IMR-90 (cell line): Measurements from ENCODE around the gene GXYLT2. TPM values are rescaled to one million over a fixed set of nuclear protein-coding genes. Genes with fewer than 3 reads are reported as not detected.

Experiments
- ATAC-seq: fragments of 200-7000 bp; cut with Tn5 transposase; 2 replicates; pipeline ENCODE4 v1.9.1; 2020; ENCODE audit warnings: low read depth, mild to moderate bottlenecking, moderate library complexity
- BruUV-seq: library from RNA; stranded (reverse); fragments of 400-500 nt; replicated peaks from 2 replicates; lab custom pipeline; 2021; lab: Mats Ljungman, UMichigan
- CTCF ChIA-PET: fragments of 300-600 bp; formaldehyde crosslinking; extraction: SDS; loops from one replicate; lab custom pipeline; 2021; ENCODE audit warnings: antibody characterized with exemption; lab: Yijun Ruan, JAX
- POLR2A ChIA-PET: fragments of 300-600 bp; sonication (Branson Sonifier 250); formaldehyde crosslinking; loops from one replicate; lab custom pipeline; 2022; ENCODE audit warnings: antibody characterized with exemption; ENCODE audit not compliant: unreplicated experiment; lab: Charles Lee
- DNase-seq: peaks from one replicate; pipeline ENCODE4 v3.0.0; 2013
- H2AFZ ChIP-seq: replicated peaks from 2 replicates; pipeline ENCODE3; 2013; ENCODE audit warnings: low read length, mild to moderate bottlenecking; ENCODE audit not compliant: poor library complexity
- H2AK5ac ChIP-seq: 2 replicates; pipeline ENCODE4 v1.6.1; 2013; ENCODE audit warnings: low read depth, low read length, inconsistent platforms
- H2AK9ac ChIP-seq: replicated peaks from 2 replicates; pipeline ENCODE3; 2013; ENCODE audit warnings: mild to moderate bottlenecking, low read depth, low read length, moderate library complexity; ENCODE audit not compliant: poor library complexity
- H2BK120ac ChIP-seq: 2 replicates; pipeline ENCODE4 v1.6.1; 2013; ENCODE audit warnings: low read depth, low read length, inconsistent platforms
- H2BK15ac ChIP-seq: 3 replicates; pipeline ENCODE4 v1.6.1; 2013; ENCODE audit warnings: low read depth, low read length, inconsistent platforms
- H2BK20ac ChIP-seq: 2 replicates; pipeline ENCODE4 v1.6.1; 2013; ENCODE audit warnings: low read depth, mild to moderate bottlenecking, inconsistent platforms, low read length, moderate library complexity
- H2BK5ac ChIP-seq: 2 replicates; pipeline ENCODE4 v1.6.1; 2013; ENCODE audit warnings: mild to moderate bottlenecking, low read depth, low read length, inconsistent platforms; ENCODE audit not compliant: poor library complexity, severe bottlenecking
- H3K14ac ChIP-seq: replicated peaks from 2 replicates; pipeline ENCODE4 v1.6.1; 2013; ENCODE audit warnings: low read depth, low read length, inconsistent platforms
- H3K18ac ChIP-seq: 2 replicates; pipeline ENCODE4 v1.6.1; 2013; ENCODE audit warnings: low read depth, low read length, control low read depth
- H3K23ac ChIP-seq: 2 replicates; pipeline ENCODE4 v1.6.1; 2013; ENCODE audit warnings: low read depth, low read length, inconsistent platforms
- H3K27ac ChIP-seq: 2 replicates; pipeline ENCODE4 v1.5.1; 2013; ENCODE audit warnings: mild to moderate bottlenecking, control low read depth, low read length; ENCODE audit not compliant: insufficient read depth
- H3K27me3 ChIP-seq: 2 replicates; pipeline ENCODE4 v1.6.1; 2013; ENCODE audit warnings: low read length; ENCODE audit not compliant: control insufficient read depth, insufficient read depth
- H3K36me3 ChIP-seq: 2 replicates; pipeline ENCODE4 v1.6.1; 2013; ENCODE audit warnings: low read length, mixed read lengths; ENCODE audit not compliant: control insufficient read depth, insufficient read depth
- H3K4ac ChIP-seq: 2 replicates; pipeline ENCODE4 v1.6.1; 2013; ENCODE audit warnings: low read depth, low read length, inconsistent platforms
- H3K4me1 ChIP-seq: 2 replicates; pipeline ENCODE4 v1.6.1; 2013; ENCODE audit warnings: low read length, mixed read lengths; ENCODE audit not compliant: control insufficient read depth, insufficient read depth
- H3K4me2 ChIP-seq: 2 replicates; pipeline ENCODE4 v1.6.1; 2013; ENCODE audit warnings: low read depth, mild to moderate bottlenecking, control low read depth, low read length, moderate library complexity
- H3K4me3 ChIP-seq: 2 replicates; pipeline ENCODE4 v1.5.1; 2013; ENCODE audit warnings: low read depth, mild to moderate bottlenecking, control low read depth, low read length, moderate library complexity; ENCODE audit not compliant: insufficient read depth
- H3K56ac ChIP-seq: 2 replicates; pipeline ENCODE4 v1.6.1; 2013; ENCODE audit warnings: low read length, inconsistent platforms; ENCODE audit not compliant: insufficient read depth; ENCODE audit errors: extremely low read depth
- H3K79me1 ChIP-seq, 2 experiments: 2 replicates each; pipeline ENCODE4 v1.6.1; 2013; ENCODE audit warnings: low read length in 2 of 2, inconsistent platforms in 1 of 2, low read depth in 1 of 2
- H3K9ac ChIP-seq: 2 replicates; pipeline ENCODE4 v1.6.1; 2013; ENCODE audit warnings: low read depth, low read length, control low read depth
- H3K9me1 ChIP-seq: 2 replicates; pipeline ENCODE4 v1.6.1; 2013; ENCODE audit warnings: low read length, inconsistent platforms; ENCODE audit not compliant: insufficient read depth
- H3K9me3 ChIP-seq: 2 replicates; pipeline ENCODE4 v1.6.1; 2013; ENCODE audit warnings: low read length; ENCODE audit not compliant: control insufficient read depth, insufficient read depth
- H4K20me1 ChIP-seq: 2 replicates; pipeline ENCODE4 v1.6.1; 2013; ENCODE audit warnings: low read length, inconsistent platforms; ENCODE audit not compliant: insufficient read depth
- H4K5ac ChIP-seq: 2 replicates; pipeline ENCODE4 v1.6.1; 2013; ENCODE audit warnings: mild to moderate bottlenecking, low read depth, low read length, control low read depth
- H4K8ac ChIP-seq, 2 experiments: 2 replicates each; pipeline ENCODE4 v1.6.1; 2013; ENCODE audit warnings: low read depth in 2 of 2, low read length in 2 of 2, control low read depth in 1 of 2, inconsistent platforms in 1 of 2
- H4K91ac ChIP-seq: 2 replicates; pipeline ENCODE4 v1.6.1; 2013; ENCODE audit warnings: low read depth, low read length, inconsistent platforms; ENCODE audit not compliant: insufficient read depth
- CEBPB ChIP-seq: IDR thresholded peaks from 2 replicates; pipeline ENCODE4 v1.6.1; 2012; ENCODE audit warnings: low read depth, low read length, improper control_type of control experiment
- CTCF ChIP-seq: conservative IDR thresholded peaks from 2 replicates; pipeline ENCODE4 v1.5.1; 2012; ENCODE audit warnings: mild to moderate bottlenecking, low read depth, low read length, improper control_type of control experiment
- MAZ ChIP-seq: IDR thresholded peaks from 2 replicates; pipeline ENCODE4 v1.6.1; 2012; ENCODE audit warnings: low read depth, mild to moderate bottlenecking, low read length, improper control_type of control experiment, moderate library complexity, borderline replicate concordance
- RAD21 ChIP-seq: IDR thresholded peaks from 2 replicates; pipeline ENCODE4 v1.6.1; 2012; ENCODE audit warnings: low read length, improper control_type of control experiment
- WGBS, 2 experiments: methylation state at CpG; one replicate each; pipeline versions ENCODE4 v1.1.5 to v1.1.7; 2013; ENCODE audit warnings: missing lambda C conversion rate in 2 of 2; ENCODE audit not compliant: insufficient read length in 1 of 2; ENCODE audit errors: extremely low coverage in 2 of 2; 5-methylcytosine and 5-hydroxymethylcytosine counted together
- dilution Hi-C: fragments of 300-500 bp; cut with HindIII; formaldehyde crosslinking; loops from one replicate; pipeline ENCODE4 v1.14.3; 2018; ENCODE audit warnings: low sequenced_read_pairs; ENCODE audit not compliant: unreplicated experiment
- in situ Hi-C: fragments of 300-500 bp; cut with MboI; formaldehyde crosslinking; loops from 3 replicates; pipeline ENCODE4 v1.14.3; 2019; ENCODE audit warnings: low sequenced_read_pairs, inconsistent platforms, mixed read lengths
- intact Hi-C: fragments of 100-400 bp; cut with micrococcal nuclease; formaldehyde crosslinking; loops from 2 replicates; pipeline ENCODE4 v1.10.0; 2022
- polyA plus RNA-seq, 3 experiments: library from polyadenylated mRNA; depleted of rRNA; stranded (reverse); fragments of >200 nt; gene quantifications; 2 replicates each; pipeline ENCODE4 v1.2.3, GENCODE V29; 2012; ENCODE audit warnings: low replicate concordance in 1 of 3
- total RNA-seq: library from RNA; depleted of rRNA; stranded (reverse); fragments of >200 nt; gene quantifications from 2 replicates; pipeline ENCODE4 v1.2.3, GENCODE V29; 2012

GXYLT2 gene
- total and polyA plus RNA-seq, 2 of the 4 experiments (the other 2 are of a cell fraction), result 5.7 to 11.1 TPM

DNA sequence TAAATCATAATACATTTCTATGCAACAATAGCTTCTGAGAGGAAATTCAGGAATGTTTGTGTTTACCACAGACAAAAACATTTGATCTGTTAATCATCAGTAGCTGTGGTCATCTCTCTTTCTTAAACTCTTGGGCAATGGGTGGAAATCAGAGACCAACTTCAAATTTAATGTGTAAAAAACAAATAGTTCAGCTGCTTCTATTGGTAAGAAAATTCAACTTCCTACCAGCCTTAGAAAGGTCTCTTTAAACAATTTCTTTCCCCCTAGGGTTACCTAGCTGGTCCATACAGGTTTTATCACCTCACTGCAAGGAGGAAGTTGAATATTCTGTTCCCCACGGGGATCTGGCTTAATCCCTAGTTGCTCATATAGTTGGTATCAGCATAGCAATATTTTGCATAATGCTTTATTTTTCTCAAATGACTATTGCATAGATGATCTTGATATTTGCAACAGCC lies 88.5 kb downstream of the GXYLT2 start:
- H3K4me2 ChIP-seq, result no peak overlapping the region
- H3K36me3 ChIP-seq, result peaks cover under 1% of the 10 kb centered on the region; the same call in 1 of the 2 replicates
- no peak overlapping the region for H2AFZ ChIP-seq
- H3K4me1 ChIP-seq, result no peaks in the 10 kb centered on the region; the same call in 1 of the 2 replicates
- H3K4me3 ChIP-seq, result no peak overlapping the region
- H3K9ac ChIP-seq, result no peak overlapping the region
- in situ Hi-C loops, result no loop called here
- no peak overlapping the region for H3K23ac ChIP-seq
- no TSS peak for BruUV-seq
- POLR2A ChIA-PET, result no interaction called here
- no peak overlapping the region for H4K5ac ChIP-seq
- no peak overlapping the region for H2BK15ac ChIP-seq
- H3K56ac ChIP-seq, result no peak overlapping the region
- no peak overlapping the region for H2BK120ac ChIP-seq
- dilution Hi-C loops, result no loop called here
- no peak overlapping the region for H3K18ac ChIP-seq
- H3K4ac ChIP-seq, result no peak overlapping the region
- H3K9me1 ChIP-seq, result no peaks in the 10 kb centered on the region
- H2BK20ac ChIP-seq, result no peak overlapping the region
- H2AK5ac ChIP-seq, result no peak overlapping the region
- H3K79me1 ChIP-seq, result no peaks in the 10 kb centered on the region
- H3K14ac ChIP-seq, result no peak overlapping the region
- ATAC-seq (peak; percentile 49), DNase-seq (peak; percentile 48)
- TF ChIP-seq CEBPB (peak; percentile 67), MAZ (no peak), RAD21 (no peak), CTCF (no peak)
- H3K9me3 ChIP-seq, result no peaks in the 10 kb centered on the region
- CTCF ChIA-PET, result interaction anchor here (1.0 kb wide), 1 partner anchor 38 kb away, joined by 4 read pairs; no protein-coding TSS in a partner anchor
- no peak overlapping the region for H4K91ac ChIP-seq
- H3K27ac ChIP-seq, result no peak overlapping the region
- H2AK9ac ChIP-seq, result no peak overlapping the region
- WGBS, 2 experiments, result no CpG with 5 or more reads among the region's 1 CpG
- H4K20me1 ChIP-seq, result no peaks in the 10 kb centered on the region
- no peaks in the 10 kb centered on the region for H3K27me3 ChIP-seq
- intact Hi-C loops, result no loop called here
- no peak overlapping the region for H4K8ac ChIP-seq
- no peak overlapping the region for H2BK5ac ChIP-seq
